Heart right ventricle (tissue), 16 donors: Measurements from ENCODE around the gene HCFC1. TPM values are rescaled to one million over a fixed set of nuclear protein-coding genes. Genes with fewer than 3 reads are reported as not detected.

Experiments
- ATAC-seq, 8 donors: fragments of 200-7000 bp; cut with Tn5 transposase; one replicate each; pipeline ENCODE4 v1.9.1; 2020; ENCODE audit warnings: mild to moderate bottlenecking in 8 of 8, moderate library complexity in 8 of 8, moderate number of reproducible peaks in 1 of 8
- DNase-seq, 2 donors: peaks; one replicate each; pipeline ENCODE4 v3.0.0-alpha.2; 2020
- H3K27ac ChIP-seq, 10 donors: fragments of 200-600 bp; sonication (generic) in 2 of 10; one replicate each; pipeline versions ENCODE4 v1.5.0 to v1.8.0; 2020 to 2022; ENCODE audit warnings: mild to moderate bottlenecking in 3 of 10
- H3K27me3 ChIP-seq, 7 donors: fragments of 200-600 bp; one replicate each; pipeline ENCODE4 v1.8.0; 2021 to 2022; ENCODE audit warnings: mild to moderate bottlenecking in 2 of 7
- H3K36me3 ChIP-seq, 9 donors: fragments of 200-600 bp; sonication (generic) in 1 of 9; one replicate each; pipeline versions ENCODE4 v1.5.0 to v1.8.0; 2020 to 2022; ENCODE audit warnings: mild to moderate bottlenecking in 2 of 9
- H3K4me1 ChIP-seq, 9 donors: fragments of 200-600 bp; sonication (generic) in 1 of 9; one replicate each; pipeline versions ENCODE4 v1.5.0 to v1.8.0; 2020 to 2022; ENCODE audit warnings: mild to moderate bottlenecking in 4 of 9
- H3K4me3 ChIP-seq, 10 donors: fragments of 200-600 bp; sonication (generic) in 2 of 10; one replicate each; pipeline versions ENCODE4 v1.5.0 to v1.8.0; 2020 to 2022; ENCODE audit warnings: mild to moderate bottlenecking in 7 of 10, moderate library complexity in 2 of 10
- H3K9me3 ChIP-seq, 11 donors: fragments of 200-600 bp in 10 of 11; sonication (generic) in 2 of 11; one replicate each; pipeline versions ENCODE4 v1.5.0 to v1.8.0; 2013 to 2022; ENCODE audit warnings: mild to moderate bottlenecking in 2 of 11, control low read depth in 1 of 11, moderate library complexity in 1 of 11
- WGBS, 2 donors: extraction: QIAGEN DNeasy Blood & Tissue Kit; methylation state at CpG; one replicate each; pipeline ENCODE4 v1.1.7; 2013; ENCODE audit warnings: inconsistent platforms in 1 of 2; 5-methylcytosine and 5-hydroxymethylcytosine counted together
- intact Hi-C, 10 donors: fragments of 100-400 bp; cut with DNase I; formaldehyde crosslinking; loops; one replicate each; pipeline versions ENCODE4 v1.11.1 to v1.14.2; 2022
- polyA plus RNA-seq, 2 donors: library from polyadenylated mRNA; stranded (reverse); fragments of 200-250 nt; gene quantifications; one replicate each; pipeline ENCODE4 v1.2.3, GENCODE V29; 2013
- total RNA-seq, 10 donors: library from RNA; stranded (reverse); fragmentation: NEBNext Ultra II Directional in 3 of 10; extraction: Animal tissue kit (Norgen Biotek cat#: 25700) in 3 of 10; gene quantifications; one replicate each; pipeline versions ENCODE4 v1.2.1 to v1.2.4, GENCODE V29; 2021 to 2023
- TF ChIP-seq, protein P1 (sequence below), 9 donors: fragments of 200-600 bp; sonication (generic) in 2 of 9; IDR thresholded peaks; one replicate each; pipeline versions ENCODE4 v1.5.0 to v1.8.0; 2021 to 2022; ENCODE audit warnings: antibody characterized with exemption in 9 of 9, mild to moderate bottlenecking in 5 of 9, moderate library complexity in 1 of 9
- donor health status: Arrhythmogenic right ventricular cardiomyopathy.
- donor health status: ischemic (EF 13 %, LVEDD 7.1; RV severe dilation, severe dysfunction).
- donor health status: healthy with polysubstance abuse.
- donor health status: DM: no; HTN: yes; CAD: no.
- donor health status: DM: no; HTN: no; CAD: no.
- donor health status: ischemic (EF 25% LVEDD 6.9; RV normal size, moderate dysfunction).
- donor health status: ischemic (EF 25% LVEDD 5.7; RV mildly dilated, moderate dysfunction).
- donor health status: healthy.
- donor health status: DM: yes; HTN: yes; CAD: no.
- donor health status: Ischemic cardiomyopathy.
- donor health status: ischemic (EF 35%, LVEDD 5.7; RV mildly dilated, moderate dysfunction).
- donor health status: nonischemic (EF 11% LVEDD 7.7; RV severe dilation, severe dysfunction).
- donor health status: DM: yes; HTN: yes; CAD: no.
- donor health status: PGD.
- donor health status: ischemic (EF 29% LVEDD 5.4; RV normal size, mild dysfunction).
- donor health status: nonischemic (EF 23%, LVEDD 6.1; RV moderate dilation, normal function).

HCFC1 gene
- total and polyA plus RNA-seq, 12 donors = 12.3 to 41.6 (median 31.2) TPM

- no peak for DNase-seq
- H3K36me3 ChIP-seq = peaks cover 0 to 88% (median 10%) of the 10 kb centered on the region in 9 donors
- no peak for ATAC-seq
- TF ChIP-seq, protein P1, sequence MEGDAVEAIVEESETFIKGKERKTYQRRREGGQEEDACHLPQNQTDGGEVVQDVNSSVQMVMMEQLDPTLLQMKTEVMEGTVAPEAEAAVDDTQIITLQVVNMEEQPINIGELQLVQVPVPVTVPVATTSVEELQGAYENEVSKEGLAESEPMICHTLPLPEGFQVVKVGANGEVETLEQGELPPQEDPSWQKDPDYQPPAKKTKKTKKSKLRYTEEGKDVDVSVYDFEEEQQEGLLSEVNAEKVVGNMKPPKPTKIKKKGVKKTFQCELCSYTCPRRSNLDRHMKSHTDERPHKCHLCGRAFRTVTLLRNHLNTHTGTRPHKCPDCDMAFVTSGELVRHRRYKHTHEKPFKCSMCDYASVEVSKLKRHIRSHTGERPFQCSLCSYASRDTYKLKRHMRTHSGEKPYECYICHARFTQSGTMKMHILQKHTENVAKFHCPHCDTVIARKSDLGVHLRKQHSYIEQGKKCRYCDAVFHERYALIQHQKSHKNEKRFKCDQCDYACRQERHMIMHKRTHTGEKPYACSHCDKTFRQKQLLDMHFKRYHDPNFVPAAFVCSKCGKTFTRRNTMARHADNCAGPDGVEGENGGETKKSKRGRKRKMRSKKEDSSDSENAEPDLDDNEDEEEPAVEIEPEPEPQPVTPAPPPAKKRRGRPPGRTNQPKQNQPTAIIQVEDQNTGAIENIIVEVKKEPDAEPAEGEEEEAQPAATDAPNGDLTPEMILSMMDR (IDR thresholded peaks at IDR 0.05) = no peak
- peaks cover 0 to 13% (median 0%) of the 10 kb centered on the region in 7 donors for H3K27me3 ChIP-seq
- WGBS, 2 donors = 88 to 95% methylated on average over 22 of the region's 22 CpGs
- H3K27ac ChIP-seq = no peak overlapping the region
- H3K4me3 ChIP-seq = no peak overlapping the region
- peaks cover 0 to 17% (median 4%) of the 10 kb centered on the region in 9 donors for H3K4me1 ChIP-seq
- H3K9me3 ChIP-seq = no peaks in the 10 kb centered on the region
- intact Hi-C loops = no loop called here
These were observed 10.8 kb downstream of the HCFC1 start for GRCh38 chrX:153960786-153961185.

DNA sequence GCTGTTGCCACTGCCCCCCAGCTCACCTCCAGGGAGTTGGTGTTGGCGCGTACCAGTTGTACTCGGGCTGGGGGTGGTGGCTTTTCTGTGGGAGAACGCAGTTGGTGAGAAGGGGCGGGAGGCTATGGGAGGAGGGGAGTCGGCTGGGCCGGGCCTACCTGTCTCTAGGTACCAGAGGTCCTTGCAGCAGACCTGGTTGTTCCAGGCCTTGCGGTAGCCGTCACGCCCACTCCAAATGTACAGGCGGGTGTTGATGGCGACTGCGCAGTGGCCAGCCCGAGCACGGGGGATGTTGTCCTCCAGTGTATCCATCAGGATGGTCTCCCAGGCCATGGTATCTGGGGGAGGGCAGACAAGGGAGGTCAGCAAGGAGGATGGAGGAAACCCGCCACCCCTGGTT lies 11.5 kb downstream of the HCFC1 start:
- intact Hi-C loops = no loop called here
- H3K27me3 ChIP-seq = peaks cover 0 to 13% (median 0%) of the 10 kb centered on the region in 7 donors
- DNase-seq (no peak), ATAC-seq (no peak)
- peaks cover 0 to 95% (median 10%) of the 10 kb centered on the region in 9 donors for H3K36me3 ChIP-seq
- no peak overlapping the region for H3K4me3 ChIP-seq
- H3K27ac ChIP-seq = no peak overlapping the region
- TF ChIP-seq, protein P1 (IDR thresholded peaks at IDR 0.05) = no peak
- WGBS, 2 donors = 96 to 97% methylated on average over 16 of the region's 16 CpGs
- H3K4me1 ChIP-seq = peaks cover 0 to 9% (median 0%) of the 10 kb centered on the region in 9 donors
- H3K9me3 ChIP-seq = no peaks in the 10 kb centered on the region

GRCh38 chrX:153959649-153960048 lies 12.0 kb downstream of the HCFC1 start:
- H3K4me3 ChIP-seq = no peak overlapping the region
- DNase-seq = no peak
- WGBS, 2 donors = 90 to 91% methylated on average over 15 of the region's 15 CpGs
- no peaks in the 10 kb centered on the region for H3K9me3 ChIP-seq
- H3K36me3 ChIP-seq = peaks cover 0 to 100% (median 10%) of the 10 kb centered on the region in 9 donors
- H3K4me1 ChIP-seq = peaks cover 0 to 5% (median 0%) of the 10 kb centered on the region in 9 donors
- peaks cover 0 to 13% (median 0%) of the 10 kb centered on the region in 7 donors for H3K27me3 ChIP-seq
- no peak for ATAC-seq
- intact Hi-C loops = loop anchor here in 2 of 10 donors (10.0 kb wide), 2 partner anchors 195 to 995 kb away; partner anchors contain the start of gene PLXNB3 (in 1 of the 2)
- no peak overlapping the region for H3K27ac ChIP-seq
- TF ChIP-seq, protein P1 (IDR thresholded peaks at IDR 0.05) = no peak

GRCh38 chrX:153958605-153959004 lies 13.0 kb downstream of the HCFC1 start:
- 91 to 96% methylated on average over 9 to 13 of the region's 14 CpGs for WGBS, 2 donors

More at GRCh38 chrX:153958605-153959004, 13.0 kb downstream of the HCFC1 start:
- TF ChIP-seq, protein P1 (IDR thresholded peaks at IDR 0.05) = no peak
- Histone ChIP-seq H3K36me3 (peaks cover 0 to 100% (median 10%) of the 10 kb centered on the region in 9 donors), H3K27me3 (peaks cover 0 to 13% (median 0%) of the 10 kb centered on the region in 7 donors), H3K4me3 (no peak overlapping the region), H3K4me1 (peaks cover 0 to 1% (median 0%) of the 10 kb centered on the region in 9 donors), H3K27ac (no peak overlapping the region), H3K9me3 (no peaks in the 10 kb centered on the region)
- DNase-seq (no peak), ATAC-seq (no peak)
- intact Hi-C loops = loop anchor here in 2 of 10 donors (10.0 kb wide), 2 partner anchors 194 to 994 kb away; partner anchors contain the start of gene PLXNB3 (in 1 of the 2)
